Activated CD4-positive, alpha-beta memory T cell treated with anti-CD3 and anti-CD28 coated beads, Interleukin-2, amount 10 ng/mL, durations not matched to agents 7 days and 5 days (primary cell): Measurements from ENCODE around the gene TTL. TPM values are rescaled to one million over a fixed set of nuclear protein-coding genes. Genes with fewer than 3 reads are reported as not detected.

ENCODE experiments used
- CTCF ChIA-PET: fragments of 350-600 bp; sonication (Branson Sonifier 250); formaldehyde crosslinking; loops from one replicate; lab custom pipeline; 2021; ENCODE audit warnings: antibody characterized with exemption, inconsistent platforms; lab: Charles Lee
- POLR2A ChIA-PET: fragments of 350-600 bp; sonication (Branson Sonifier 250); formaldehyde crosslinking; loops from one replicate; lab custom pipeline; 2021; ENCODE audit warnings: antibody characterized with exemption; lab: Charles Lee
- DNase-seq: peaks from one replicate; pipeline ENCODE4 v3.0.0-alpha.2; 2020
- H3K27ac Mint-ChIP-seq: one replicate; pipeline ENCODE4 v1.8.0; 2021; ENCODE audit warnings: mild to moderate bottlenecking, mixed read lengths
- H3K27me3 Mint-ChIP-seq: one replicate; pipeline ENCODE4 v1.8.0; 2021; ENCODE audit warnings: mixed read lengths
- H3K36me3 Mint-ChIP-seq: one replicate; pipeline ENCODE4 v1.8.0; 2021; ENCODE audit warnings: low read depth, mixed read lengths
- H3K4me1 Mint-ChIP-seq: one replicate; pipeline ENCODE4 v1.8.0; 2021; ENCODE audit warnings: mixed read lengths
- H3K4me3 Mint-ChIP-seq: one replicate; pipeline ENCODE4 v1.8.0; 2021; ENCODE audit warnings: mild to moderate bottlenecking, mixed read lengths
- H3K9me3 Mint-ChIP-seq: one replicate; pipeline ENCODE4 v1.8.0; 2021; ENCODE audit warnings: mixed read lengths
- total RNA-seq, 2 experiments: library from RNA; stranded (reverse); gene quantifications; one replicate each; pipeline ENCODE4 v1.2.3, GENCODE V29; 2021

TTL gene
- total RNA-seq, 2 experiments from 2014 or later: 31.8 to 33.2 TPM

DNA sequence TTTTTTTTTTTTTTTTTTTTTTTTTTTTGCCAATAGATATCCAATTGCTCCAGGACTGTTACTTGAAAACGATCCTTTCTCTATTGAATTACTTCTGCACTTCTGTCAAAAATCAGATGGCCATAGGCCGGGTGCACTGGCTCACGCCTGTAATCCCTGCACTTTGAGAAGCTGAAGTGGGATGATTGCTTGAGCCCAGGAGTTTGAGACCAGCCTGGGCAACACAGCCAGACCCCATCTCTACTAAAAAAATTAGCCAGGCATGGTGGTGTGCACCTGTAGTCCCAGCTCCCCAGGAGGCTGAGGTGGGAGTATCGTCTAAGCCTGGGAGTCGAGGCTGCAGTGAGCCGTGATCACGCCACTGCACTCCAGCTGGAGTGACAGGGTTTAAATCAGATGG is 98.1 kb downstream of the TTL start:
- Mint-ChIP-seq H3K27ac (no peak overlapping the region), H3K36me3 (peaks cover 25% of the 10 kb centered on the region), H3K4me3 (no peak overlapping the region), H3K9me3 (no peaks in the 10 kb centered on the region), H3K27me3 (no peaks in the 10 kb centered on the region), H3K4me1 (peaks cover 30% of the 10 kb centered on the region)
- no peak for DNase-seq
- ChIA-PET POLR2A (no interaction called here), CTCF (no interaction called here)

GRCh38 chr2:112582314-112582746 is 100.4 kb downstream of the TTL start:
- ChIA-PET CTCF (interaction anchor here (0.6 to 3.2 kb wide), 9 partner anchors 34 to 179 kb away, joined by 3 to 19 read pairs (median 4); partner anchors contain the start of gene TTL), POLR2A (interaction anchor here (1.9 kb wide), 2 partner anchors 64 to 327 kb away, joined by 6 to 14 read pairs; partner anchors contain the start of genes SLC20A1 and ZC3H8)
- no peaks in the 10 kb centered on the region for H3K27me3 Mint-ChIP-seq
- H3K9me3 Mint-ChIP-seq: no peaks in the 10 kb centered on the region
- DNase-seq: peak; percentile 49
- peak overlapping the region; percentile 59 for H3K27ac Mint-ChIP-seq
- peaks cover 21% of the 10 kb centered on the region for H3K36me3 Mint-ChIP-seq
- H3K4me3 Mint-ChIP-seq: peak overlapping the region; percentile 16
- peaks cover 46% of the 10 kb centered on the region for H3K4me1 Mint-ChIP-seq

GRCh38 chr2:112583497-112584133 is 101.7 kb downstream of the TTL start:
- CTCF ChIA-PET: interaction anchor here (0.8 to 3.7 kb wide), 12 partner anchors 9 to 328 kb away, joined by 3 to 22 read pairs (median 4); partner anchors contain the start of gene TTL
- no peak for DNase-seq
- H3K9me3 Mint-ChIP-seq: no peaks in the 10 kb centered on the region
- H3K27ac Mint-ChIP-seq: peak overlapping the region; percentile 95
- H3K4me1 Mint-ChIP-seq: peaks cover 49% of the 10 kb centered on the region
- H3K27me3 Mint-ChIP-seq: no peaks in the 10 kb centered on the region
- H3K36me3 Mint-ChIP-seq: peaks cover 27% of the 10 kb centered on the region
- peak overlapping the region; percentile 97 for H3K4me3 Mint-ChIP-seq
- POLR2A ChIA-PET: interaction anchor here (0.7 to 3.3 kb wide), 18 partner anchors 10 to 329 kb away, joined by 3 to 21 read pairs (median 6); partner anchors contain the start of genes CKAP2L, NT5DC4, SLC20A1 and ZC3H8

GRCh38 chr2:112584134-112584890 is 102.4 kb downstream of the TTL start, which contains the start of gene CHCHD5:
Gene CHCHD5, plus strand, starts transcription at chr2:112584609. Its CDS starts 39 bp downstream, at chr2:112584648.
- POLR2A ChIA-PET: interaction anchor here (0.6 to 3.3 kb wide), 27 partner anchors 10 to 331 kb away, joined by 3 to 33 read pairs (median 4); partner anchors contain the start of genes CKAP2L, NT5DC4, SLC20A1 and ZC3H8
- peak within 1 kb of the TSS; percentile 97 for H3K4me3 Mint-ChIP-seq
- peaks cover 28% of the 10 kb centered on the region for H3K36me3 Mint-ChIP-seq
- DNase-seq: peak; percentile 97
- H3K9me3 Mint-ChIP-seq: no peaks in the 10 kb centered on the region
- peak within 1 kb of the TSS; percentile 95 for H3K27ac Mint-ChIP-seq
- peaks cover 47% of the 10 kb centered on the region for H3K4me1 Mint-ChIP-seq
- CTCF ChIA-PET: interaction anchor here (0.7 to 3.7 kb wide), 14 partner anchors 10 to 325 kb away, joined by 3 to 22 read pairs (median 4); partner anchors contain the start of gene TTL
- H3K27me3 Mint-ChIP-seq: no peaks in the 10 kb centered on the region

- no peak for DNase-seq
- H3K9me3 Mint-ChIP-seq: no peaks in the 10 kb centered on the region
- peak overlapping the region; percentile 95 for H3K27ac Mint-ChIP-seq
- H3K4me3 Mint-ChIP-seq: peak overlapping the region; percentile 97
- peaks cover 47% of the 10 kb centered on the region for H3K4me1 Mint-ChIP-seq
- no peaks in the 10 kb centered on the region for H3K27me3 Mint-ChIP-seq
- peaks cover 28% of the 10 kb centered on the region for H3K36me3 Mint-ChIP-seq
- ChIA-PET POLR2A (interaction anchor here (0.6 to 3.3 kb wide), 23 partner anchors 9 to 331 kb away, joined by 3 to 33 read pairs (median 4); partner anchors contain the start of genes CKAP2L, NT5DC4 and SLC20A1), CTCF (interaction anchor here (0.6 to 3.7 kb wide), 9 partner anchors 15 to 666 kb away, joined by 3 to 22 read pairs (median 4); partner anchors contain the start of gene TTL)
These were observed 102.9 kb downstream of the TTL start for GRCh38 chr2:112584891-112585250.

- CTCF ChIA-PET: interaction anchor here (0.6 to 3.7 kb wide), 9 partner anchors 12 to 666 kb away, joined by 3 to 22 read pairs (median 4); partner anchors contain the start of gene TTL
- no peaks in the 10 kb centered on the region for H3K27me3 Mint-ChIP-seq
- peaks cover 47% of the 10 kb centered on the region for H3K4me1 Mint-ChIP-seq
- POLR2A ChIA-PET: interaction anchor here (0.6 to 3.3 kb wide), 16 partner anchors 9 to 177 kb away, joined by 3 to 33 read pairs (median 7); partner anchors contain the start of gene SLC20A1
- DNase-seq: no peak
- H3K4me3 Mint-ChIP-seq: peak overlapping the region; percentile 97
- peaks cover 28% of the 10 kb centered on the region for H3K36me3 Mint-ChIP-seq
- H3K9me3 Mint-ChIP-seq: no peaks in the 10 kb centered on the region
- H3K27ac Mint-ChIP-seq: peak overlapping the region; percentile 95
These were observed 103.4 kb downstream of the TTL start for GRCh38 chr2:112585400-112585799.

DNA sequence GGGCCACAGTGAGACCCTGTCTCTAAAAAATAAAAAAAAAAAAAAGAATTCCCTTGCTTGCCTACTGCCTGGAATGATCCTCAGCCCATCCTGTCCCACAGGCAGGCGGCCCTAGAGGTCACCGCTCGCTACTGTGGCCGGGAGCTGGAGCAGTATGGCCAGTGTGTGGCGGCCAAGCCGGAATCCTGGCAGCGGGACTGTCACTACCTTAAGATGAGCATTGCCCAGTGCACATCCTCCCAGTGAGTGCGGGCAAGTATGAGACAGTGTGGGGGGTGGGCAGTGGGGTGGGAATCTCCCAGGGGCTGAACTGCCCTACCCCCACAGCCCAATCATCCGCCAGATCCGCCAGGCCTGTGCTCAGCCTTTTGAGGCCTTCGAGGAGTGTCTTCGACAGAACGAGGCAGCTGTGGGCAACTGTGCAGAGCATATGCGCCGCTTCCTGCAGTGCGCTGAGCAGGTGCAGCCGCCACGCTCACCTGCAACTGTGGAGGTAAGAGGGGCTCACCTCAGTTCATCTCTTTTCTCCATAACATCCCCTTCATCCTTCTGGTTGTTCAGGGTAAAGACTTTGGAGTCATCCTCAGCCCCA is 104.0 kb downstream of the TTL start:
- CTCF ChIA-PET: interaction anchor here (0.8 to 3.7 kb wide), 5 partner anchors 12 to 140 kb away, joined by 3 to 22 read pairs (median 4); no protein-coding TSS in a partner anchor
- peak overlapping the region; percentile 97 for H3K4me3 Mint-ChIP-seq
- H3K9me3 Mint-ChIP-seq: no peaks in the 10 kb centered on the region
- POLR2A ChIA-PET: interaction anchor here (0.6 to 3.3 kb wide), 4 partner anchors 42 to 106 kb away, joined by 3 to 33 read pairs (median 14); partner anchors contain the start of gene SLC20A1
- no peaks in the 10 kb centered on the region for H3K27me3 Mint-ChIP-seq
- peaks cover 47% of the 10 kb centered on the region for H3K4me1 Mint-ChIP-seq
- H3K27ac Mint-ChIP-seq: peak overlapping the region; percentile 51
- H3K36me3 Mint-ChIP-seq: peaks cover 26% of the 10 kb centered on the region
- no peak for DNase-seq

- no peak for DNase-seq
- Mint-ChIP-seq H3K9me3 (no peaks in the 10 kb centered on the region), H3K36me3 (peaks cover 27% of the 10 kb centered on the region), H3K27me3 (no peaks in the 10 kb centered on the region), H3K4me1 (peaks cover 30% of the 10 kb centered on the region), H3K4me3 (no peak overlapping the region), H3K27ac (peak overlapping the region; percentile 25)
- CTCF ChIA-PET: no interaction called here
- POLR2A ChIA-PET: no interaction called here
These were observed 106.7 kb downstream of the TTL start for GRCh38 chr2:112588611-112589045.

Other genes with a start within 250 kb of the TTL start
- 10 to 100 TPM; 12.3 to 12.9 TPM for gene ZC3H8, start 227.1 kb upstream of the TTL start, total RNA-seq
- gene ZC3H6, start 206.6 kb upstream of the TTL start, total RNA-seq: 10 to 100 TPM; 13.5 to 14.7 TPM
- gene RGPD8, start 48.5 kb upstream of the TTL start, total RNA-seq: 1 to 10 TPM; 7.9 to 9.5 TPM
- 10 to 100 TPM; 23.5 to 29.0 TPM for gene POLR1B, start 60.3 kb downstream of the TTL start, total RNA-seq
- gene CHCHD5, start 102.5 kb downstream of the TTL start, total RNA-seq: 10 to 100 TPM; 40.0 to 47.5 TPM
- 100 to 1,000 TPM; 152 to 158 TPM for gene SLC20A1, start 163.8 kb downstream of the TTL start, total RNA-seq
- gene NT5DC4, start 238.9 kb downstream of the TTL start, total RNA-seq: not detected